NCI-H2171 treated with DMSO at 0.1 percent for 48 hours (cell line): Measurements from ENCODE around the gene ERCC3.

Source experiments
- DNase-seq: peaks from one replicate; lab custom pipeline; 2025; lab: John Stamatoyannopoulos, UW

ERCC3 gene

GRCh38 chr2:127293748-127294562 lies at the start of gene ERCC3:
Gene ERCC3, minus strand, starts transcription at chr2:127294144. Its CDS starts 63 bp downstream, at chr2:127294081.
- DNase-seq: peak; percentile 86

DNA sequence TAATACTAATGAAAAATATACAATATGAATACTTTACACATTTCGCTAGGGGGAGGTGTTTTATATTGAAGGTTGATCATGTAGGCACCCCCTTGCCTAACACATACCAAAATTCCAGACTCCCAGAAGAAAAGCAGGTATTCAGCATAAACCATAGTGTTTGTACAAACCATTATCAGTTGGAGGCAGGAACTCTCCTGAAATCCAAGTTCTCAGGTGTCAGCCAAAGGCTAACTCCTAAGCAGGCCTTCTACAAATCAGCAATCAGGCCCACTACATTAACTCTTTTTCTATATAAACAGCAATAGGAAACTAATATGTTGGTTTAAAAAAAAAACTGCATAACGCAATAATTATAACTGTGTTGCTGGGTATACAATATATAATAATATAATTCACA lies 49.3 kb upstream of the ERCC3 start:
- no peak for DNase-seq

DNA sequence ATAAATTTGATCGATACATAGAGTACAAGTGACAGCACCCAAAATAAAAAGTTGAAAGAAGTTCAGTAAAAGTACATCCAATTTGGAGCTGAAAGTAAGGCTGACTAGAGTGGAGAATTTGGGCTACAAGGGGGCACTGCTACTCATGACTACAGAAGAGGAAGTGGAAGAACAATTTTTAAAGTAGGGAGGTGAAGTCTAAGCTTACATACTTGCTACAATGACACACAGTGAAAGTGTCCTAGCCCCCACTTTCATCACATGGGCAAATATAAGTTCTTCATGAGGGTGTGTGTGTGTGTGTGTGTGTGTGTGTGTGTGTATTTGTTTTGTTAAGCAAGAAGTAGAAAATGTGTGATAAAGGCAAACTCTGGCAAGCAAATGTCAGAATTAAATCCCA lies 48.2 kb upstream of the ERCC3 start:
- DNase-seq: no peak

GRCh38 chr2:127332335-127332734 lies 38.4 kb upstream of the ERCC3 start:
- DNase-seq: no peak

GRCh38 chr2:127330753-127331152 lies 36.8 kb upstream of the ERCC3 start:
- DNase-seq: no peak

- DNase-seq: no peak
These were observed 32.5 kb upstream of the ERCC3 start for GRCh38 chr2:127326289-127326945.

- peak; percentile 59 for DNase-seq
These were observed 30.7 kb upstream of the ERCC3 start for GRCh38 chr2:127324635-127325034.

DNA sequence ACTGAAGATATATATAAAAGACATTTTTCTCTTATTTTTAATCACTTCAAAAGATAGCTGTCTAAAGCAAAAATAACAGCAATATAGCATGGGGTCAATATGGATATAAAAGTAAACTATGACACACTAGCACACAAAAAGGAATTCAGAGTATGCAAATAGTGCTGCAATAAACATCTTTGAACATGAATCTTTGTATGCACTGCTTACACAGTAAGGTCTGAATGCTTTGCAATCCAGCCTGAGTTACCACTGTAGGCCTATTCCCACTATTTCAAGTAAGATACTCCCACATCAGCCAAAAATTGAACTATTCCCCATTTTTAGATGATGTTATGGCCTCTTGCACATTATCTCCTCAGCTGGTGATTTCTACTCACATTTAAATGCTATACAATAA lies 27.4 kb upstream of the ERCC3 start:
- no peak for DNase-seq

DNA sequence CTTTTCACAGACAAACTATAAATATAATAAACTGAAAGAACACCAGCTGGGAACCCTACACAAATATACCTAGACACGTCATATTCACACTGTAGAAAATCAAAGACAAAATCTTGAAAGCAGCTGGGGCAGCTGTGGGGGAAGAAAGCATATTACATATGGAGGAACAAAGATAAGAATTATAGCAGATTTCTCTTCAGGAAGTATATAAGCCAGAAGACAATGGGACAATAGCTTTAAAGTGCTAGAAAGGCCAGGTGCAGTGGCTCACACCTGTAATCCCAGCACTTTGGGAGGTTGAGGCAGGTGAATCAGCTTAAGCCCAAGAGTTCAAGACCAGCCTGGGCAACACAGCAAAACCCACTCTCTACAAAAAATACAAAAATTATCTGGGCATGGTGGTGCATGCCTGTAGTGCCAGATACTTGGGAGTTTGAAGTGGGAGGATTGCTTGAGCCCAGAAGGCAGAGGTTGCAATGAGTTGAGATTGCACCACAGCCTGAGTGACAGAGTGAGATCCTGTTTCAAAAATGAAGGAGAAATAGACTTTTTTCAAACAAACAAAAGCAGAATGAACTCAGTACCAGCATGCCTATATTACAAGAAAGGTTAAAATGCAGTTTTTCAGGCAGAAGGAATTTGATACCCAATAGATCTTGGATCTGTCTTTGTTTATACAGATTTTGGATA lies 26.8 kb upstream of the ERCC3 start:
- no peak for DNase-seq

DNA sequence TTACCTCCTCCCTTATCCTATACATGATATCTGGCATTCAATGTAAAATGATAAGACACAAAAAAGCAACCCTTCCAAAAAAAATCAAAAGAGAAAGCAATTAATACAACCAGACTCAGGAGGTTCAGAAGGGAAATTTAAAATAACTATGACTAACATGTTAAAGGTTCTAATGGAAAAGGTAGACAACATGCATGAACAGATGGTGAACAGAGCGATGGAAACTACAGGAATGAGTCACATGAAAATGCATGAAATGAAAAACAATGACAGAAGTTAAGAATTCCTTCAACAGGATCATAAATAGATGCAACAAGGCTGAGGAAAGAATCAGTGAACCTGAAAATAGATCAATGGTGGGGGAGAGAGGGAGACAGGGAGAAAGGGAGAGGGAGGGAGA lies 26.1 kb upstream of the ERCC3 start:
- peak; percentile 31 for DNase-seq

DNA sequence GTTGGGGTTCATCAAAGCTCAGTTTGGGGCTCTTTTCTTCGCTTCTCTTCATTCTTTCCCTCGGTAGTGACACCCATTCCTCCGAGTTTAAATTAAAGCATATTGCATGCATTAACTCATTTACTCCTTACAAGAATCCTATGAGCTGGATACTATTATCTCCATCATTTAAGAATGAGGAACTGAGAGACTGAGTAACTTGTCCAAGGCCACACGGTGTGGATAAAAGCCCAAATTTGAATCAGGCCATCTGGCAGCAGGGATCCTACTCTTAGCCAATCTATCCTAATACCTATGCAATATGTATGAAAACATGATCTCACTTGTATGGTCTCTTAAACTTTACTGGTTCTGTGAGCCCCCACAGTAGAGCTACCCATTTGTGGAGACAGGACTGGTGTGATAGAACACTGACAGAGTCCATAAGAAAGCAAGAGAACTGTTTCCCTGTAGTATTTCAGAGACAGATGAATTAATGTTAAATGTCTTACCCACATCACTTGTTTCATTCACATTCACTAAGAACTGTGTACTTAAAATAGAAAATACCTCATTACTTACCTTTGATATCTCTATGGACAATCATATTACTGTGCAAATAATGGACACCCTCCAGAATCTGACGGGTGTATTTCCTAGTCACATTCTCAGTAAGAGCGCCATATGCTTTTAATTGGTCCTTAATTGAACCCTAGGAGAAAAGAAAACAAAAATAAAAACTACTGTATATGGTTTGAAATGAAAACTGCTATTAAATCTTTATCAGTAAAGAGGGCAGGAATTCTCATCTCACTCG lies 20.4 kb upstream of the ERCC3 start:
- peak; percentile 11 for DNase-seq

DNA sequence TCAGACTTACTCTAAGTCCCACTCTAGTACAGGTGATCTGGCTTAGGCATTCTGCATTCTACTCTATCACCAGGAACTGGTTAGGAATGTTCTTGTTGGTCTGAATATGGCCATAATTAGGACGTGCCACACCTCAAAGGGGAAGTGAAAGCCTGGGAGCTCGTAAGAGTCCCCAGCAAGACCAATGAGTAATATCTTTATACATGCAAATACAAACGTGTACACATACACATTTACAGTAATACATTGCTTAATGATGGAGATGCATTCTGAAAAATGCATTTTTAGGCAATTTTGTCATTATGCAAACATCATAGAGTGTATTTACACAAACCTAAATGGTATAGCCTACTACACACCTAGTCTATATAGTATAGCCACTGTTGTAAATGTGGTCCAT lies 19.5 kb upstream of the ERCC3 start:
- no peak for DNase-seq

DNA sequence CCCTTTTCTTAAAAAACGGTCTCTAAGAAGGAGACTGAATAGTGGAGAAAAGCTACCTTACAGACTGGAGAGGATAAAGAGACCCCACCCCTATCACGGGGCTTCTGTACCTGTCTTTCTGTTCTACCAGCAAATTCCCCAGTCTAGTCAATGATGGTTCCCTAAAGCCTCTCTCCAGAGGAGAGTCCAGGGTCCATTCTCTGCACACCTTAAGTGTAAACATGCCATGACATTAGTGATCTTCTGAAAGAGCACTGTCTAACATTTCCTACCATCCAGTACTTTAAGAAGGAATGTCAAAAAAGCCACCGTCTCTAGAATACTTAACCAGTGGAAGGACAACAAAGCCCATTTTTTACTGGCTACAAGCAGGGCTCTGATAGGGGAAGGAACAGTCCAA lies 17.0 kb upstream of the ERCC3 start:
- DNase-seq: no peak

DNA sequence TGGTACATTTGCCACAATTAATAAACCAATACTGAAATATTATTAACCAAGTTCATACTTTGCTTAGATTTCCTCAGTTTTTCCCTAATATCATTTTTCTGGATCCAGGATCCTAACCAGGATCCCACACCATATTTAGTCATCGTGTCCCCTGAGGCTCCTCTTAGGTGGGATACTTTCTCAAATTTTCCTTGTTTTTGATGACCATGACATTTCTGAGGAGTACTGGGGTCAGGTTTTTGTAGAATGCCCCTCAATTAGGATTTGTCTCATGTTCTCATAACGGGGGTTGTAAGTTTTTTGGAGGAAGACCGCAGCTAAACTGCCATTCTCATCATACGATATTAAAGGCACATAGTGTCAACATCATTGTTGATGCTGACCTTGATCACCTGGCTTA lies 15.5 kb upstream of the ERCC3 start:
- no peak for DNase-seq

DNA sequence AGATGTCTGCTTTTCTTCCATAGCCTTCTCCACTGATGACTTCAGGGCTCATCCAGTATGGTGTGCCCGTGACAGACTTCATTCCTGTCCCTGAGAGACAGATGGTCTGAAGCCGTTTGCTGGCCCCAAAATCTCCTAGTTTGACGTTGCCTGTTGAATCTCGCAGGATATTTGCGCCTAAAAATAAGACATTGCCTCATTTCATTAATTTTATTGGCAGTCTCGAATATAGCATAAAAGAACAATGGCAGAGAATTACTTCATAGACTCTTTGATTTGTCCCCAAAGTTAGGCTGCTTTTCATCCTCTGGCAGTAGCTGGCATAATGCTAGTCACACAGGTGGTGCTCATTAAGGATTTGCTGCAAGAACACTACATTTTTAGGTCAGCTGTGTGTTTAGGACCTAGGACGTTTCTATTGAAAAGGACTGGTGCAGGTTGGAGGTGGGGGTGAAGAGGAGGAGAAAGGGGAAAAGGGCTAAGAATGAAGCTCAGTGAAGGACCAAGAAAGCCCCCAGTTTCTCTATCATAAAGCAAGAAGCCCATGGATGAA lies 14.7 kb upstream of the ERCC3 start:
- DNase-seq: peak; percentile 97

- DNase-seq: no peak
These were observed 12.1 kb upstream of the ERCC3 start for GRCh38 chr2:127305990-127306585.

- no peak for DNase-seq
These were observed 8.2 kb upstream of the ERCC3 start for GRCh38 chr2:127302168-127302567.

GRCh38 chr2:127293386-127293747 lies 577 bp downstream of the ERCC3 start:
- no peak for DNase-seq

DNA sequence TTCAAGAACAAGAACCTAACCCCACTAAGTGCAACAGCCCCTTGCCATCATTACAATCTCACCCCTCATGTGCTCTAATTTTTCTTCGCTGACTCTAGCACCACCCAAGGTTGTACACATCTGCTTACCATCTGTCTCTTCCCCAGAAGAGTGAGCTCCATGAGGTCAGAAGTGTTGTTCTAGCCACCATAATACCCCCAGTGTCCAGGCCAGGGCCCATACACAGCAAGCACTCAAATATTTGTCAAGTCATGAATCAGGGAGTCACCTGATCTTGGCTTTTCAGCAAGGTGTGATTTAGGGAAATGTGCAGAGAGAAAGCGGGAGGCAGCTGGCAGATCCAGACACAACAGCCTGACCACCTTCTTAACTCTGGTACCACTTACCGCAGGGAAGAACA lies 5.7 kb downstream of the ERCC3 start:
- DNase-seq: no peak

DNA sequence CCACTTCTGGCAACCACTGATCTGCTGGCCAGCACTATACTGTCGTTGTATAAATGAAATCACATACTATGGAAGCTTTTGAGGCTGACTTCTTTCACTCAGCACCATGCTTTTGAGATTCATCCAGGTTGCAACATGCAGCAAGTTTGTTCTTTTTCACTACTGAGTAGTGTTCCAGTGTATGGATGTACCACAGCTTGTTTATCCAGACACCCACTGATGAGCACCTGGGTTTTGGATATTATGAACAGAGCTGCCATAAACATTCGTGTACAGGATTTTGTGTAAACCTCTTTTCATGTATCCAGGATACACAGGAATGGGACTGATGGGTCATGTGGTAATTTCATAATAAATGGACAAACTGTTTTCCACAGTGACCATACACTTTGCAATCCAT lies 10.7 kb downstream of the ERCC3 start:
- no peak for DNase-seq

GRCh38 chr2:127280693-127281092 lies 13.3 kb downstream of the ERCC3 start:
- no peak for DNase-seq

DNA sequence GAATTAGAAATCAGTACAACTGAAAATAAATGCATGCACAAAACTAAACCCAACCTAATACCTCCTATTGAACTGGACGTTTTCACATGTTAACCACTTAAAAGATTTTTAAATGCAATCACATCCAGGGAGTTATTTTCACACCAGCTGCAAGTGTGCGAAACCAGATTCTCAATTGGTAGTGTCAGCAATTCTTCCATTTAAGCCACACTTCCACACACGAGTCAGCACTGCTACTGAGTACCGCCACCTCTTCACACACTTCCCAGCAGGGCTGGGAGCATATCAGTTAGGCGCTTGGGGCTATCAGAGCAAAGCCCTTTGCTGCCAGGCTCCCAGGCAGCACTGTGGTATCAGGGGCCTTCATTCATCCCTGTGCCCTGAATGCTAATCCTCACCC lies 14.2 kb downstream of the ERCC3 start:
- DNase-seq: no peak
